Measurements from ENCODE around the gene SWAP70. TPM values are rescaled to one million over a fixed set of nuclear protein-coding genes. Genes with fewer than 3 reads are reported as not detected.

Gene SWAP70
- total and polyA plus RNA-seq, 10 donors: 34.9 to 130 (median 108) TPM

GRCh38 chr11:9718147-9718546 is 54.3 kb downstream of the SWAP70 start:
- TF ChIP-seq, protein P1, sequence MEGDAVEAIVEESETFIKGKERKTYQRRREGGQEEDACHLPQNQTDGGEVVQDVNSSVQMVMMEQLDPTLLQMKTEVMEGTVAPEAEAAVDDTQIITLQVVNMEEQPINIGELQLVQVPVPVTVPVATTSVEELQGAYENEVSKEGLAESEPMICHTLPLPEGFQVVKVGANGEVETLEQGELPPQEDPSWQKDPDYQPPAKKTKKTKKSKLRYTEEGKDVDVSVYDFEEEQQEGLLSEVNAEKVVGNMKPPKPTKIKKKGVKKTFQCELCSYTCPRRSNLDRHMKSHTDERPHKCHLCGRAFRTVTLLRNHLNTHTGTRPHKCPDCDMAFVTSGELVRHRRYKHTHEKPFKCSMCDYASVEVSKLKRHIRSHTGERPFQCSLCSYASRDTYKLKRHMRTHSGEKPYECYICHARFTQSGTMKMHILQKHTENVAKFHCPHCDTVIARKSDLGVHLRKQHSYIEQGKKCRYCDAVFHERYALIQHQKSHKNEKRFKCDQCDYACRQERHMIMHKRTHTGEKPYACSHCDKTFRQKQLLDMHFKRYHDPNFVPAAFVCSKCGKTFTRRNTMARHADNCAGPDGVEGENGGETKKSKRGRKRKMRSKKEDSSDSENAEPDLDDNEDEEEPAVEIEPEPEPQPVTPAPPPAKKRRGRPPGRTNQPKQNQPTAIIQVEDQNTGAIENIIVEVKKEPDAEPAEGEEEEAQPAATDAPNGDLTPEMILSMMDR (IDR thresholded peaks at IDR 0.05 in 8 of 11, conservative IDR thresholded peaks at IDR 0.05 in 3 of 11): no peak
- TF ChIP-seq POLR2A (IDR thresholded peaks at IDR 0.05) (no peak), POLR2AphosphoS5 (IDR thresholded peaks at IDR 0.05) (no peak)
- intact Hi-C loops (cut with DNase I; ENCODE audit: low total_unique reads): no loop called here
- Histone ChIP-seq H3K4me3 (no peak overlapping the region), H3K9me3 (peaks cover 0 to 6% (median 0%) of the 10 kb centered on the region in 8 donors), H3K36me3 (peaks cover 0 to 52% (median 8%) of the 10 kb centered on the region in 6 donors), H3K27ac (peak overlapping the region; percentile 45 to 89 (median 84)), H3K4me1 (peaks cover 42 to 98% (median 77%) of the 10 kb centered on the region in 6 donors), H3K27me3 (replicated peaks in 1 of 7) (no peaks in the 10 kb centered on the region)
- DNase-seq: no peak

DNA sequence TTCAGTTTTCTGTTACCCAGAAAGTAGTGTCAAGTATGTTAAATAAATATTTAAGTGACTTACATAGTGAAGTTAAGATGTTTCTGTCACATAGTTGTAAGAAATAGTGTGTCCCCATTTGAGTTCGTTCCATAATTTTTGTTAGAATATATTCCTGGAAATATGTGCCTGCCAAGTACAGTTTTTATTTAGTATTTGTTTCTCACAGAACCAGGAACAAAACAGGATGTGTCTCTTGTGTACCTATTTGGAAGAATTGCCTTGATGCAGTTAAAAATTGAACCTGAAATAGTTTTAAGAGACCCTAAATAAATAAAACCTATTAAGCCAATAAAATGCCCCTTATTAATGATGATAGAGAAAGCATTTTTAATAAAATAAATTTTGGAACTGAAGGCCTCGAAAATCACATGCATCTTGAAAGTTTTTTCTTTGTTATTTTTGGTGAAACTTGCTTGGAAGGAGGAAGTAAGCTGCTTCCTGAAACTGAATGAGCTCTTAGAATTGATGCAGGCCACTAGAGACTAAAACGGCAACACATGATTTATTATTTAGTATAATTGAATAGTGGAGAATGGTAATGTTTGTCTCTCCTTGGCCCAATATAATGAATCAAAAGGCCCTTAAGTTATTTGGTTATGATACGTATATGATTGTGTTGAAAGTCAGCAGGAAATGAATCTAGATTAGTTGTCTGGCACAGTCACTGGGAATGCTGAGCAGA is 55.9 kb downstream of the SWAP70 start:
- peaks cover 42 to 92% (median 69%) of the 10 kb centered on the region in 6 donors for H3K4me1 ChIP-seq
- intact Hi-C loops (cut with DNase I; ENCODE audit: low total_unique reads): no loop called here
- no peak for DNase-seq

GRCh38 chr11:9720290-9720630 is 56.4 kb downstream of the SWAP70 start:
- 33 to 50% (median 43%) methylated on average over 5 of the region's 5 CpGs for WGBS, 5 donors

More for the DNA sequence above, 55.9 kb downstream of the SWAP70 start:
- Histone ChIP-seq H3K9me3 (peaks cover 0 to 6% (median 0%) of the 10 kb centered on the region in 8 donors), H3K27ac (peak overlapping the region; percentile 63 to 89 (median 84)), H3K36me3 (peaks cover 0 to 39% (median 6%) of the 10 kb centered on the region in 6 donors), H3K27me3 (replicated peaks in 1 of 7) (no peaks in the 10 kb centered on the region), H3K4me3 (peak overlapping the region in 1 of 8 donors; percentile 9)
- 6 to 13% (median 9%) methylated on average over 4 of the region's 4 CpGs for WGBS, 5 donors
- TF ChIP-seq POLR2AphosphoS5 (IDR thresholded peaks at IDR 0.05) (no peak), POLR2A (IDR thresholded peaks at IDR 0.05) (no peak)
- TF ChIP-seq, protein P1 (IDR thresholded peaks at IDR 0.05 in 8 of 11, conservative IDR thresholded peaks at IDR 0.05 in 3 of 11): no peak

DNA sequence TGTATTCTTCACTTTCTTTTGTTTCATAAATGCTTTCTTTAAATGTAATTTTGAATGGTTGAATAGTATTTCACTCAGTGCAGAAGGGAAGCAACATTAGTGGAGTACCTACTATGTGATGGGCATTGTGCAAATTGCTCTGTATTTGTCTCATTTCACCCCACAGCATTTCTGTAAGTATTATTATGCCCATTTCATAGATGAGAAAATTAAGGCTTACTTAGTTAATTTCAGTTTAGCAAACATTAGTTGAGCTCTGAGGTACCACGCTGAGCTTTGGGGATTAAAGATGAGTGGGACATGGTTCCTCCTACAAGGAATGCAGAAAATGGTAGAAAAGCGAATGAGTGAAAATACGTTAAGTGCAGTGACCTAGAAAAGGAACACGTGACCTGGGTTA is 58.1 kb downstream of the SWAP70 start:
- Histone ChIP-seq H3K9me3 (no peaks in the 10 kb centered on the region), H3K4me1 (peaks cover 42 to 87% (median 60%) of the 10 kb centered on the region in 6 donors), H3K36me3 (peaks cover 0 to 46% (median 11%) of the 10 kb centered on the region in 6 donors), H3K4me3 (no peak overlapping the region), H3K27me3 (replicated peaks in 1 of 7) (no peaks in the 10 kb centered on the region), H3K27ac (peak overlapping the region in 6 of 8 donors; percentile 73 to 89 (median 84))
- no peak for DNase-seq
- TF ChIP-seq, protein P1 (IDR thresholded peaks at IDR 0.05 in 8 of 11, conservative IDR thresholded peaks at IDR 0.05 in 3 of 11): no peak
- TF ChIP-seq POLR2AphosphoS5 (IDR thresholded peaks at IDR 0.05) (no peak), POLR2A (IDR thresholded peaks at IDR 0.05) (no peak)
- 90 to 96% (median 92%) methylated on average over 4 of the region's 4 CpGs for WGBS, 5 donors
- intact Hi-C loops (cut with DNase I; ENCODE audit: low total_unique reads): no loop called here

More at GRCh38 chr11:9720290-9720630, 56.4 kb downstream of the SWAP70 start:
- Histone ChIP-seq H3K27me3 (replicated peaks in 1 of 7) (no peaks in the 10 kb centered on the region), H3K27ac (peak overlapping the region; percentile 63 to 89 (median 84)), H3K4me1 (peaks cover 42 to 90% (median 67%) of the 10 kb centered on the region in 6 donors), H3K9me3 (peaks cover 0 to 4% (median 0%) of the 10 kb centered on the region in 8 donors), H3K4me3 (peak overlapping the region in 1 of 8 donors; percentile 9), H3K36me3 (peaks cover 0 to 39% (median 11%) of the 10 kb centered on the region in 6 donors)
- no peak for DNase-seq
- intact Hi-C loops (cut with DNase I; ENCODE audit: low total_unique reads): no loop called here
- TF ChIP-seq, protein P1 (IDR thresholded peaks at IDR 0.05 in 8 of 11, conservative IDR thresholded peaks at IDR 0.05 in 3 of 11): no peak
- peak in 1 of 3 donors; percentile 46 for TF ChIP-seq POLR2AphosphoS5 (IDR thresholded peaks at IDR 0.05)

All from spleen (tissue), 11 donors.